H9 (cell line): ENCODE measurements around the gene LHFPL6. TPM values are rescaled to one million over a fixed set of nuclear protein-coding genes. Genes with fewer than 3 reads are reported as not detected.

Experiments used
- DNase-seq: peaks from one replicate; pipeline ENCODE4 v3.0.0-alpha.2; 2017
- H2AFZ ChIP-seq: one replicate; pipeline ENCODE4 v1.6.1; 2013; ENCODE audit warnings: mild to moderate bottlenecking, low read length, control low read depth, moderate library complexity
- H2AK5ac ChIP-seq: 2 replicates; pipeline ENCODE4 v1.6.1; 2013; ENCODE audit warnings: low read length, control low read depth, mixed read lengths; ENCODE audit not compliant: insufficient read length
- H2BK120ac ChIP-seq: one replicate; pipeline ENCODE4 v1.6.1; 2013; ENCODE audit warnings: low read depth, mild to moderate bottlenecking, low read length, control low read depth, inconsistent platforms; ENCODE audit not compliant: poor library complexity, severe bottlenecking
- H2BK12ac ChIP-seq: 2 replicates; pipeline ENCODE4 v1.6.1; 2013; ENCODE audit warnings: low read length, control low read depth, mixed read lengths, low read depth; ENCODE audit not compliant: insufficient read length
- H2BK15ac ChIP-seq: 2 replicates; pipeline ENCODE4 v1.6.1; 2013; ENCODE audit warnings: low read depth, low read length, control low read depth
- H2BK20ac ChIP-seq: one replicate; pipeline ENCODE4 v1.6.1; 2013; ENCODE audit warnings: low read depth, mild to moderate bottlenecking, low read length, control low read depth, inconsistent platforms; ENCODE audit not compliant: poor library complexity, severe bottlenecking
- H2BK5ac ChIP-seq: 2 replicates; pipeline ENCODE4 v1.6.1; 2013; ENCODE audit warnings: low read length, control low read depth, mixed read lengths; ENCODE audit not compliant: insufficient read length
- H3K14ac ChIP-seq: 2 replicates; pipeline ENCODE4 v1.6.1; 2013; ENCODE audit warnings: low read length, control low read depth; ENCODE audit not compliant: insufficient read depth
- H3K18ac ChIP-seq: 2 replicates; pipeline ENCODE4 v1.6.1; 2013; ENCODE audit warnings: low read depth, mild to moderate bottlenecking, mixed read lengths, low read length, control low read depth; ENCODE audit not compliant: insufficient read length
- H3K23ac ChIP-seq: 2 replicates; pipeline ENCODE4 v1.6.1; 2013; ENCODE audit warnings: low read length, control low read depth, mixed read lengths, low read depth; ENCODE audit not compliant: insufficient read length
- H3K23me2 ChIP-seq: 2 replicates; pipeline ENCODE4 v1.6.1; 2013; ENCODE audit warnings: low read depth, mild to moderate bottlenecking, mixed read lengths, low read length, control low read depth; ENCODE audit not compliant: insufficient read length, poor library complexity, severe bottlenecking
- H3K27ac ChIP-seq: 2 replicates; pipeline ENCODE4 v1.5.1; 2013; ENCODE audit warnings: low read length, control low read depth, mixed read lengths, low read depth; ENCODE audit not compliant: insufficient read length
- H3K27me3 ChIP-seq: 2 replicates; pipeline ENCODE4 v1.6.1; 2013; ENCODE audit warnings: low read length, control low read depth, inconsistent platforms; ENCODE audit not compliant: insufficient read depth
- H3K4ac ChIP-seq: 2 replicates; pipeline ENCODE4 v1.6.1; 2013; ENCODE audit warnings: low read depth, mild to moderate bottlenecking, control low read depth, inconsistent platforms, low read length, moderate library complexity
- H3K4me1 ChIP-seq: 2 replicates; pipeline ENCODE4 v1.6.1; 2013; ENCODE audit warnings: low read length, control low read depth, inconsistent platforms; ENCODE audit not compliant: insufficient read depth
- H3K4me2 ChIP-seq: 2 replicates; pipeline ENCODE4 v1.6.1; 2013; ENCODE audit warnings: low read length, control low read depth, mixed read lengths; ENCODE audit not compliant: insufficient read length, insufficient read depth
- H3K56ac ChIP-seq: 2 replicates; pipeline ENCODE4 v1.6.1; 2013; ENCODE audit warnings: low read depth, mild to moderate bottlenecking, mixed read lengths, low read length, control low read depth; ENCODE audit not compliant: insufficient read length
- H3K79me1 ChIP-seq: 2 replicates; pipeline ENCODE4 v1.6.1; 2013; ENCODE audit warnings: low read depth, mild to moderate bottlenecking, moderate library complexity, low read length, control low read depth, inconsistent platforms; ENCODE audit not compliant: insufficient read depth, poor library complexity, severe bottlenecking
- H3K79me2 ChIP-seq: 2 replicates; pipeline ENCODE4 v1.6.1; 2013; ENCODE audit warnings: low read length, control low read depth, inconsistent platforms; ENCODE audit not compliant: insufficient read depth
- H3K9ac ChIP-seq: 2 replicates; pipeline ENCODE4 v1.6.1; 2013; ENCODE audit warnings: low read length, control low read depth, mixed read lengths; ENCODE audit not compliant: insufficient read length; ENCODE audit errors: extremely low read depth
- H3K9me3 ChIP-seq: one replicate; pipeline ENCODE4 v1.6.1; 2013; ENCODE audit warnings: low read depth, low read length, inconsistent platforms; ENCODE audit not compliant: control insufficient read depth
- H3T11ph ChIP-seq: one replicate; pipeline ENCODE4 v1.6.1; 2013; ENCODE audit warnings: mild to moderate bottlenecking, low read length, control low read depth, inconsistent platforms
- H4K20me1 ChIP-seq: one replicate; pipeline ENCODE4 v1.6.1; 2013; ENCODE audit not compliant: control insufficient read depth, insufficient read length, insufficient read depth
- H4K5ac ChIP-seq: 2 replicates; pipeline ENCODE4 v1.6.1; 2013; ENCODE audit warnings: low read depth, mild to moderate bottlenecking, mixed read lengths, low read length, control low read depth; ENCODE audit not compliant: insufficient read length
- H4K8ac ChIP-seq: replicated peaks from 2 replicates; pipeline ENCODE4 v1.6.1; 2013; ENCODE audit warnings: low read length, control low read depth, mixed read lengths, low read depth; ENCODE audit not compliant: insufficient read length
- H4K91ac ChIP-seq: 2 replicates; pipeline ENCODE4 v1.6.1; 2013; ENCODE audit warnings: low read depth, mild to moderate bottlenecking, moderate library complexity, mixed read lengths, low read length, control low read depth; ENCODE audit not compliant: insufficient read length
- H3K27ac Mint-ChIP-seq, 3 experiments: 2 replicates in 2 of 3; 3 replicates in 1 of 3; pipeline ENCODE4 v1.8.0; 2020 to 2021; ENCODE audit warnings: mixed read lengths in 3 of 3, mild to moderate bottlenecking in 1 of 3, moderate library complexity in 1 of 3
- H3K27me3 Mint-ChIP-seq: 2 replicates; pipeline ENCODE4 v1.8.0; 2021; ENCODE audit warnings: low read depth, mild to moderate bottlenecking, moderate library complexity, mixed read lengths
- H3K36me3 Mint-ChIP-seq, 3 experiments: 2 replicates in 2 of 3; 3 replicates in 1 of 3; pipeline ENCODE4 v1.8.0; 2020 to 2021; ENCODE audit warnings: low read depth in 3 of 3, mixed read lengths in 3 of 3; ENCODE audit not compliant: insufficient read depth in 1 of 3
- H3K4me1 Mint-ChIP-seq, 2 experiments: 2 replicates each; pipeline ENCODE4 v1.8.0; 2020; ENCODE audit warnings: mixed read lengths in 2 of 2
- H3K4me3 Mint-ChIP-seq, 2 experiments: 2 replicates in 1 of 2; 3 replicates in 1 of 2; pipeline ENCODE4 v1.8.0; 2020 to 2021; ENCODE audit warnings: mild to moderate bottlenecking in 2 of 2, mixed read lengths in 2 of 2, moderate library complexity in 1 of 2
- H3K9me3 Mint-ChIP-seq, 2 experiments: 2 replicates in 1 of 2; 3 replicates in 1 of 2; pipeline ENCODE4 v1.8.0; 2020; ENCODE audit warnings: mild to moderate bottlenecking in 2 of 2, mixed read lengths in 2 of 2, moderate library complexity in 1 of 2
- WGBS: extraction: QIAGEN DNeasy Blood & Tissue Kit; methylation state at CpG from one replicate; pipeline ENCODE4 v1.1.7; 2013; ENCODE audit warnings: missing lambda C conversion rate, low lambda C conversion rate, mixed read lengths; ENCODE audit not compliant: insufficient read length; ENCODE audit errors: extremely low coverage; 5-methylcytosine and 5-hydroxymethylcytosine counted together
- total RNA-seq: library from RNA; stranded (reverse); gene quantifications from 2 replicates; pipeline ENCODE4 v1.2.1, GENCODE V29; 2021
- TF ChIP-seq, protein P1 (sequence below): fragments of 200-600 bp; sonication (generic); conservative IDR thresholded peaks from 3 replicates; pipeline ENCODE4 v1.8.0; 2021; ENCODE audit warnings: antibody characterized with exemption, mild to moderate bottlenecking

Gene LHFPL6
- total RNA-seq, 1 experiment from 2014 or later = 3.5 TPM

DNA sequence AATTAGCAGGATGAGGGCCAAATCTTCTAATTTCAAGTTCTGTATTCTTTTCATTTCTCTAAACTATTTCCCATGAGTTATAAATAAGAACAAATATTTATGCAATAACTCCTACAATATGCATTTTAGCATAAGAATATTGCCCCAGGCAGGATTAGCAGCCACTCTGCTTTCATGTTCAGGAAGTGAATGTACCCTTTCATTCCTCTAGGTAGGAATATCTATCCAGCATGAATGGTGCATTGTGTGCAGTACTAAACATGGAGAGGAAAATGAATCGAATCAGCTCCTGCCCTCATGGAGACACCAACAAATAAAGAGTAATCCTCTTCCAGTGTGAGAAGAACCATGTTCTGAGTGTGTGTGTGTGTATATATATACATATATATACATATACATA is 41.0 kb downstream of the LHFPL6 start:
- Mint-ChIP-seq H3K36me3 (peaks cover 2 to 4% (median 3%) of the 10 kb centered on the region in 3 experiments; a peak in 1 of 7 replicates), H3K27ac (no peak overlapping the region), H3K9me3 (peaks cover 0 to 3% of the 10 kb centered on the region in 2 experiments; a peak in 2 of 5 replicates), H3K4me3 (no peak overlapping the region), H3K27me3 (no peaks in the 10 kb centered on the region), H3K4me1 (peaks cover 27 to 37% of the 10 kb centered on the region in 2 experiments)
- DNase-seq = no peak
- no peak overlapping the region for H3K4ac ChIP-seq
- no peak overlapping the region for H3K56ac ChIP-seq
- H2BK5ac ChIP-seq = no peak overlapping the region
- H3K23me2 ChIP-seq = no peaks in the 10 kb centered on the region
- no CpG with 5 or more reads among the region's 1 CpG for WGBS
- no peak overlapping the region for H3K27ac ChIP-seq
- H3K14ac ChIP-seq = no peak overlapping the region
- no peak overlapping the region for H3K4me2 ChIP-seq
- H4K5ac ChIP-seq = no peak overlapping the region
- no peak overlapping the region for H4K91ac ChIP-seq
- H3K9ac ChIP-seq = no peak overlapping the region
- H3K18ac ChIP-seq = no peak overlapping the region
- TF ChIP-seq, protein P1, sequence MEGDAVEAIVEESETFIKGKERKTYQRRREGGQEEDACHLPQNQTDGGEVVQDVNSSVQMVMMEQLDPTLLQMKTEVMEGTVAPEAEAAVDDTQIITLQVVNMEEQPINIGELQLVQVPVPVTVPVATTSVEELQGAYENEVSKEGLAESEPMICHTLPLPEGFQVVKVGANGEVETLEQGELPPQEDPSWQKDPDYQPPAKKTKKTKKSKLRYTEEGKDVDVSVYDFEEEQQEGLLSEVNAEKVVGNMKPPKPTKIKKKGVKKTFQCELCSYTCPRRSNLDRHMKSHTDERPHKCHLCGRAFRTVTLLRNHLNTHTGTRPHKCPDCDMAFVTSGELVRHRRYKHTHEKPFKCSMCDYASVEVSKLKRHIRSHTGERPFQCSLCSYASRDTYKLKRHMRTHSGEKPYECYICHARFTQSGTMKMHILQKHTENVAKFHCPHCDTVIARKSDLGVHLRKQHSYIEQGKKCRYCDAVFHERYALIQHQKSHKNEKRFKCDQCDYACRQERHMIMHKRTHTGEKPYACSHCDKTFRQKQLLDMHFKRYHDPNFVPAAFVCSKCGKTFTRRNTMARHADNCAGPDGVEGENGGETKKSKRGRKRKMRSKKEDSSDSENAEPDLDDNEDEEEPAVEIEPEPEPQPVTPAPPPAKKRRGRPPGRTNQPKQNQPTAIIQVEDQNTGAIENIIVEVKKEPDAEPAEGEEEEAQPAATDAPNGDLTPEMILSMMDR = no peak
- no peaks in the 10 kb centered on the region for H4K20me1 ChIP-seq
- H2AFZ ChIP-seq = no peak overlapping the region
- no peak overlapping the region for H2BK15ac ChIP-seq
- no peak overlapping the region for H3K23ac ChIP-seq
- H3K4me1 ChIP-seq = no peaks in the 10 kb centered on the region; the same call in 1 of the 2 replicates
- no peaks in the 10 kb centered on the region for H3K79me1 ChIP-seq
- no peaks in the 10 kb centered on the region for H3K79me2 ChIP-seq
- no peak overlapping the region for H3T11ph ChIP-seq
- no peak overlapping the region for H4K8ac ChIP-seq
- H2BK12ac ChIP-seq = no peak overlapping the region
- no peaks in the 10 kb centered on the region for H3K9me3 ChIP-seq
- H2AK5ac ChIP-seq = no peak overlapping the region
- no peaks in the 10 kb centered on the region for H3K27me3 ChIP-seq
- no peak overlapping the region for H2BK20ac ChIP-seq
- H2BK120ac ChIP-seq = no peak overlapping the region
